ENCODE measurements around the gene SPOCK1. TPM values are rescaled to one million over a fixed set of nuclear protein-coding genes. Genes with fewer than 3 reads are reported as not detected.

Gene SPOCK1
- total and polyA plus RNA-seq, 2 experiments from 2014 or later = 8.2 to 10.5 TPM

- TF ChIP-seq JUNB (IDR thresholded peaks at IDR 0.05; ENCODE audit: unreplicated experiment) (no peak), REST (IDR thresholded peaks at IDR 0.05; ENCODE audit: unreplicated experiment) (no peak), EZH2phosphoT487 (IDR thresholded peaks at IDR 0.05; ENCODE audit: unreplicated experiment) (no peak), NANOG (IDR thresholded peaks at IDR 0.05; ENCODE audit: borderline replicate concordance) (no peak), CTCF (conservative IDR thresholded peaks at IDR 0.05; ENCODE audit: low read depth in 2 of 2) (no peak), ZNF114 (CRISPR knock-in tag; IDR thresholded peaks at IDR 0.05) (no peak), ZNF331 (CRISPR knock-in tag; IDR thresholded peaks at IDR 0.05; ENCODE audit: low read depth) (no peak)
Measured at GRCh38 chr5:137061382-137061781, 437.7 kb downstream of the SPOCK1 start (continued).

- Histone ChIP-seq H3K9me2 (ENCODE audit: insufficient read depth) (0 out of 2 replicates have a peak, but pooled peaks cover 5% of the 10 kb centered on the region), H3K27me3 (ENCODE audit: insufficient read depth) (no peaks in the 10 kb centered on the region), H3K27ac (ENCODE audit: low read depth) (no peak overlapping the region), H3K79me2 (replicated peaks; ENCODE audit: insufficient read depth) (no peaks in the 10 kb centered on the region), H3K4me2 (no peak overlapping the region), H3K36me3 (ENCODE audit: insufficient read depth) (no peaks in the 10 kb centered on the region), H4K20me1 (replicated peaks; ENCODE audit: insufficient read depth) (no peaks in the 10 kb centered on the region), H3K4me1 (ENCODE audit: insufficient read depth) (no peaks in the 10 kb centered on the region), H3F3A (replicated peaks; ENCODE audit: low read depth) (no peaks in the 10 kb centered on the region), H2AFZ (no peak overlapping the region), H3K4me3 (no peak overlapping the region)
- peaks cover 4% of the 10 kb centered on the region; the same call in 2 of the 3 replicates for H3K4me1 Mint-ChIP-seq
- TF ChIP-seq ZNF331 (CRISPR knock-in tag; IDR thresholded peaks at IDR 0.05; ENCODE audit: low read depth) (no peak), EZH2phosphoT487 (IDR thresholded peaks at IDR 0.05; ENCODE audit: unreplicated experiment) (no peak), JUNB (IDR thresholded peaks at IDR 0.05; ENCODE audit: unreplicated experiment) (no peak), CREB1 (CRISPR knock-in tag; IDR thresholded peaks at IDR 0.05; ENCODE audit: low read depth) (no peak), REST (IDR thresholded peaks at IDR 0.05; ENCODE audit: unreplicated experiment) (no peak), STAT1 (IDR thresholded peaks at IDR 0.05; ENCODE audit: unreplicated experiment) (no peak), CTCF (conservative IDR thresholded peaks at IDR 0.05; ENCODE audit: low read depth in 2 of 2) (no peak), NANOG (IDR thresholded peaks at IDR 0.05; ENCODE audit: borderline replicate concordance) (no peak), POLR2AphosphoS5 (IDR thresholded peaks at IDR 0.05; ENCODE audit: low read depth) (no peak), EZH2 (IDR thresholded peaks at IDR 0.05; ENCODE audit: low read depth, unreplicated experiment) (no peak), ETS1 (IDR thresholded peaks at IDR 0.05) (no peak)
- H3K9me3 Mint-ChIP-seq = no peaks in the 10 kb centered on the region
- H3K36me3 Mint-ChIP-seq (ENCODE audit: low read depth) = no peaks in the 10 kb centered on the region
- no peak for ATAC-seq
- no peaks in the 10 kb centered on the region for H3K27me3 Mint-ChIP-seq (ENCODE audit: insufficient read depth, low read depth, poor library complexity)
- no peak for DNase-seq (ENCODE audit: low spot score)
- H3K4me3 Mint-ChIP-seq = no peak overlapping the region
- no peak overlapping the region for H3K27ac Mint-ChIP-seq
Measured at GRCh38 chr5:137058089-137058488, 441.0 kb downstream of the SPOCK1 start.

Measured in GM23338 (cell line).